LoVo (cell line): ENCODE data around the gene VAMP2.
"Not testable (repeated sequence)": the region's sequence is repeated elsewhere in the genome, so short reads cannot be mapped to it uniquely, and the experiment has no call there.

Experiments
- DNase-seq: peaks from one replicate; pipeline ENCODE4 v3.0.0-alpha.2; 2016; ENCODE audit warnings: low spot score

VAMP2 gene

DNA sequence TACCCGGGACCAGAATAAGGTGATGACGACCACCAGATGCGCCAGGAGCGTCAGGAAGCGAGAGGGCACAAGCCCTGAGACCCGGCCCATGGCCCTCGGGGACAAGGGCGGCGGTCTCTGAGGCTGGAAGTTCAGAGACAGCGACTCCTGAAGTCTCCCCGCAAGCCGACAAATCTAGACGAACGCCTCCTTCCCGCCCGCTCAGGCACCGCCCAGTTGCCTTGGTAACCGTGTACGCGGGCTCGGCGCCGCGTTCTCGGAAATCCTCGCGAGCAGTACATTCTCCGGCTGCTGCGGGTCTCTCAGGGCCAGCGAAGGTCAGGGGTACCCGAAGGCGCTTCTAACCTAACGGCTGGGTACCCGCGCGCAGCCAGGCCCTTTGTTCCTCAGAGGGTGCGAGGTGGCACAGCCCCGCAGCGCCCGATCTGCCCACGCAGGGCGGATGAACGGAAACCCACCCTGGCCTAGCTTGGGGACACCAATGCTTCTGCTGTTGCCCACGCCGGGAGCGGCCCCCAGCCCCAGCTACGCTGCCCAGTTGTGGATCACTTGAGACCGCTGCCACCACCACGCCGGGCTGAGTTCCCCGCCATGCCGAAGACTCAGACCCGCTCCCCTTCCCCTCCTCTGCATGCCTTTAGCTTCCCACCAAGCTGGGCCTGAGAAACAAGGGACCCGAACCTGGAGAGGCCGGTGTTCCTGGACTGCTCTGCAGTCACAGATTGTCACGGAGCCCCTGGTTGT lies 13.6 kb upstream of the VAMP2 start, which contains the start of gene TMEM107:
Gene TMEM107 (minus strand): TSS at position 184 of the 744 bp plus-strand sequence. CDS start 94 bp downstream, at position 90.
- DNase-seq: peak; percentile 90

DNA sequence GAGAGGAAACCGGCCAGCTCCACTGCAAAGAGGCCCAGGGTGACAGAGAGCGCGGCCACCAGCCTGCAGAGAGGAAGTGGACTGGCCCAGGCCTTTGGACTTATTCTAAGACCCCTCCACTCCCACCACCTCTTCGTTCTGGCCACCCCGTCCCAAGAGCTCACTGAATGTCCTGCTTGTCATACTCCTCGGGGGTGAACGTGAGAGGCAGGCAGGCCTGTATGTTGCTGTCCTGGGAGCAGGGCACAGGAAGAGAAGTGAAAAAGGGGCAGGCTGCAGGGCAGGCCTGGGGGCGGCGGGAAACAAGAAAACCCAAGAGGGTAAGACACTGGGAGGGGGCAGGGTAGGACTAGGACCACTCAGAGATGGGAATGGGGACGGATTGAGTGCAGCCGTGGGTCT lies 13.0 kb upstream of the VAMP2 start:
- DNase-seq: no peak

DNA sequence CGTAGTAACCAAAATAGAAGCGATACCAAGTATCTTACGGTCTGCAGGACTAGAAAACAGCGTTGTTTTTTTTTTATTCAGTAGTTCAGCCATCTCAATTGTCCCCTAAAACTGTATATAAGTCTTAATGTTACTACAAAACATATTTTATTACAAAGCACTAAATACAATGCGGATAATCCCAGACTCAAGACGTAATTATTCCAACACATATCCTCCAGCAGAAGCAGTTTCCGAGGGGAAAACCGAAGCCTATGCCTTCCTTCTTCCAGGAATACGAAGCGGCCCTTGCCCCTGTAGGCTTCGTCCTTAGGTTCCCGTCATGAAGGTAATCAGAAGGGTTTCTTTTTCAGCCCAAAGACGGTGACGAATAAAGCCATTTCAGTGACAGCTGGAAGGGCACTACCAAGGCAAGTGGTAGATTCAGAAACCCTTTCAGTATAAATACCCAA lies 11.1 kb upstream of the VAMP2 start:
- no peak for DNase-seq

DNA sequence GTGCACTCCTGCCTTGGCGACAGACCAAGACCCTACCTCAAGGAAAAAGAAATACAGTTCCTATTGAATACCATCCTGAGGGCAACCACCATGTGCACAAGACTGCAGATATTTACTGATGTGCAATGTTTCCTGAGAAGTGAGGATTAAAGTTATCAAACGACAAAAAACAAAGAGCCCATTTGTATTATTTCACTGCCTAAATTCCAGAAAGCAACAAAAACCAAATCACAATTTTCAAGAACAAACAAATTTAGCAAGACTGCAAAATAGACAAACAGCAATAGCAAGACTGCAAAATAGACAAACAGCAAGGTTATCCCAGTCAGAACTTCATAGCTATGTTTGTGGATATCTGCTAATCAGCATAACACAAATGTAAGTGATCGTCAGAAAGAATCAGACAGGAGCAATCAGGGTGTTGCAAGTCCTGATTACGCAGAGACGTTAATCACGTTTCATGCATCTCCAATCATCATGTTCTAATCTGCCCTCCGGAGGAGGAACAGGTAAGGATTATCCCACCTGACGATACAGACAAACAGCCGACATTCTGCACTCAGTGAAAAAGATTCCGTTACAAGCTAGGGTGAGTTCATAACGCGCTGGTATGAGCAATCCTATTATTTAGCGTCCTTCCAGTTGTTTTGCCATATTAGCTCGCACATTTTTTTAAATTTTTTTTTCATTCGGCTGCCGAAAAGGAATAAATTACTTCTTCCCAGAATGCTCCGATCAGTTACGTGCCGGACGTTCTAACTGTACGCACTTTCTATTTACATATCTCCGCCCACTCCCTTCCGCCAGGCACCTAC lies 10.5 kb upstream of the VAMP2 start:
- peak; percentile 91 for DNase-seq

DNA sequence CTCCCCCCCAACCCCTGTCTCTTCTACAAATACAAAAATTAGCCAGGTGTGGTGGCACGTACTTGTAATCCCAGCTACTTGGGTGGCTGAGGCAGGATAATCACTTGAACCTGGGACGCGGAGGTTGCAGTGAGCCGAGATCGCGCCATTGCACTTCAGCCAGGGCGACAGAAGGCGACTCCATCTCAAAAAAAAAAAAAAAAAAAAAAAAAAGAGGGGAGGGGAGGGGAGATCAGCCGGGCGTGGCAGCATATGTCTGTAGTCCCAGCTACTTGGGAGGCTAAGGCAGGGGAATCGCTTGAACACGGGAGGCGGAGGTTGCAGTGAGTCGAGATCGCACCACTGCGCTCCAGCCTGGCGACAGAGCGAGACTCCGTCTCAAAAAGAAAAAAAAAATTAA lies 7.4 kb upstream of the VAMP2 start:
- not testable (repeated sequence) for DNase-seq

DNA sequence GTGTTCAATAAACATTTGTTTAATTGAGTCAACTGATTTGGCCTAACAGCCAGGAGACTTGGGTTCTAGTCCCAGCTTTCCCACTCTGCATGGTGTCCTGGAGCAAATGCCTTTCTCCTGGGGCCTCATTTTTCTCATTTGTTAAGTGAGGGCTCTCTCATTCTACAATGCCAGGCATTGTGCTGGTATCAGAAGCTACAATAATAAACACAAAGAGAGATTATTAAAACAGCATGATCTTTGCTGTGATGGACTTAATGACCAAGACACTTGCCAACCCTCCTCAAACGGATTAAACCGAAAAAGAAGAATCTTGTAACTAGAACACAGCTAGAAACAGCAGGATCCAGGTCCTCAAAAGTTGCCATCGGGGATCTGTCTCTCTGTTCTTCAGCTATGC lies 4.8 kb upstream of the VAMP2 start:
- no peak for DNase-seq

DNA sequence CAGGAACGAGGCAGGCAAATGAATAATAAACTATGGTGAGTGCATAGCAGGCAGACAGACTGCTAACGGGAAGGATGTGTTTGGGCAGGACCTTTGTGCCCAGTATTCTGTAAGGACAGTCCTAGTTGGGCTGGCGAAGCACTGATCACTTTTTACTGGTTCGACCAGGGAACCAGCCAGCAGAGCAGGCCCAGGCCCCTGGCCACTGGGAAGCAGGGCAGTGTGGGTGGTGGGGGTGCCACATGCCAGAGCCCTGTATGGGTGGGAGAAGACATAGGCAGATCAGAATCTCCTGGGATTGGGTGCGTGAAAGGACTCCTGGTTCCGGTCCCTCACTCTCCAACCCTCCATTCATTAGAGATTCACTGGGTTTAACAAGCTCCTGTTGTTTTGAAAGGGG lies 4.0 kb upstream of the VAMP2 start:
- DNase-seq: no peak

DNA sequence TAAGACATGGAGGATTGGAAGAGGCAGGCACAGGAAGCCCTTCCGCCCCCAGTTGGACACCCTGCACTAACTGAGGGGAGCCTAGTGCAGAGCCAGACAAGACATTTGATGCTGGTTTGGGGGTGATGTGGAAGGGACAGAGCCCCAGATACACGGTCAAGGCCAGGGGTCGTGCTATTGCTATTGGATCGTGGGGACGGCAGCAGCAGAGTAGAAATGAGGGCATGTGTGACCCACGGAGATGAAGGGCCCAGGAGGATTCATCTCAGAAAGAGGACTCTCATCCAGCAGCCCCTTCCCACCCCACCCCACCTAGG lies 2.0 kb upstream of the VAMP2 start:
- DNase-seq: no peak

DNA sequence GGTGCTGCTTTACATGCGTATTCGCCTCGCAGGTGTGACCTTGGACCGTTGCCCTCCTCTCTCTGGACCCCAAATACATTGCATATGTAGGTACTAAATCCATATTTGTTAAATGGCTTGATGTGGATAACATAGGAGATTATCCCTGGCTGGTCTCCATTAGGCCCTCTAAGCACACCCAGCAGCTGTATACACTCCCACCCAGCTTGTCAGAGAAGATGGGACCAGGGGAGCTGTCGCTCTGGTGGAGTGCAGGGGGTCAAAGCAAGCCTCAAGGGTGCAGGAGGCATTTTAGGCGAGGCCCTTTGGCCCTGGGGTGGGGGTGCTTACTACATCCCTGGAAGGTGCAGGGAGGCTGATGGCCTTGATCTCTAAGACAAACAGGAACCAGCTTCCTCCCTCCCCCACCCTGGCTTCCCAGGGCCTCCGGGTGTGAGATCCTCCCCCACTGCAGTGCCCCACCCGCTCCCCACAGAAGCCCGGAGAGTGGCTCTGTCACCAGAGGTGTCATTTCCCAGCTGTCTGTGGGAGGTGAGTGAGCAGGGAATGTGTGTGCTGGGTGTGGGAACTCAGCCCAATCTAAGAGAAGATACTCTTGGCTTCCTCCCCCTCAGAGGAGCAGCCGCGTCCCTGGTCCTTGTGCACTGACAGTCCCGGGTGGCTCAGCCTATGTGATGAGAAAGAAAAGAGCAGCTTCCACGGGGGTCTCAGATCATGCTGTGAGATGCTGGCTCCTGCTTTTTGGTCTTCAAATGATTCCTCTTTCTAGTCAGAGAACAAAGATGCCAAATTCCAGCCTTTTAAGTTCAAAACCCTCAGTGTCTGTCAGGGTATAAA lies 1.4 kb upstream of the VAMP2 start:
- no peak for DNase-seq

DNA sequence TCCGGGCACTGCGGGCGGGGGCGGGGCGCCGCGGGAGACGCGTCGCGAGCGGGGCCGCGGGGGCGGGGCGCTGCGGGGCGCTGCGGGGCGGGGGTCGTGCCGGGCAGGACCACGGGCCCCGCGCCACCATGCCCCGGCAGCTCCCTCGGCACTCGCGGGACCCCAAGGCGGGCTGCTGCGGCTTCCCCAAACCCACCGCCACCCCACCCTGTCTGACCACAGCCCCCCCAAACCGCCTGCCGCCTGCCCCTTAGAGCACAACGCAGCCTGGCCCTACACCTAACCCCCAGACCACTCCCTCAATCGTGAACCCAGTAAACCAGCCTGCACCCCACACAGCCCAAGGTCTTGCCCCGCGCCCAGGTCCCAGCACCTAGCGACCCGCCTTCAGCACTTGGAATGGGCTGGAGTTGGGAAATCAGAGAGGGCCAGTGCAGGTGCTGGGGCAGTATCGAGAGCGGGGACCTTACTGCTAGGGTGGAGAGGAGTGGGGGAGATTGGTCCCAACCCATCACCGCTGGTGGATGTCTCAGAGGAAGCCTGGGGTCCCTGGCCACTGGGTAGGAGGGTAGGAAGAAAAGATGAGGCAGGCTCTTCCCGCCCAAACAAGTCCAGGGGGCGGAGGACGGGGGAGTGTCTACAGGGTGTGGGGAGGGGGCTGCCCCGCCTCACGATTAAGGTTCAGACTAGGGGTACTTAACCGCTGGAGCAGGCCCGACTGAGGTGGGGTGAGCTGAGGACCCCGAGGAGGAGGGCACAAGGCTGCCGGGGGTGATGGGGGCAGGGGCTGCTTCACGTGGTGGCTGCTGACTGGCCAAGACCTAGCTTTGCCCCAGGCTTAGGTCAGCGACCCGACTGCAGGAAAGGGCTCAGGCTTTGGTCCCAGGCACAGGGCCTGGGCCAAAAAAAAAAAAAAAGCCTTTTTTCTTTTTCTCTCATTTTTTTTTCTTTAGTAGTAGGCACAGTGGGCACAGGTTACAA lies 539 bp upstream of the VAMP2 start:
- DNase-seq: no peak

DNA sequence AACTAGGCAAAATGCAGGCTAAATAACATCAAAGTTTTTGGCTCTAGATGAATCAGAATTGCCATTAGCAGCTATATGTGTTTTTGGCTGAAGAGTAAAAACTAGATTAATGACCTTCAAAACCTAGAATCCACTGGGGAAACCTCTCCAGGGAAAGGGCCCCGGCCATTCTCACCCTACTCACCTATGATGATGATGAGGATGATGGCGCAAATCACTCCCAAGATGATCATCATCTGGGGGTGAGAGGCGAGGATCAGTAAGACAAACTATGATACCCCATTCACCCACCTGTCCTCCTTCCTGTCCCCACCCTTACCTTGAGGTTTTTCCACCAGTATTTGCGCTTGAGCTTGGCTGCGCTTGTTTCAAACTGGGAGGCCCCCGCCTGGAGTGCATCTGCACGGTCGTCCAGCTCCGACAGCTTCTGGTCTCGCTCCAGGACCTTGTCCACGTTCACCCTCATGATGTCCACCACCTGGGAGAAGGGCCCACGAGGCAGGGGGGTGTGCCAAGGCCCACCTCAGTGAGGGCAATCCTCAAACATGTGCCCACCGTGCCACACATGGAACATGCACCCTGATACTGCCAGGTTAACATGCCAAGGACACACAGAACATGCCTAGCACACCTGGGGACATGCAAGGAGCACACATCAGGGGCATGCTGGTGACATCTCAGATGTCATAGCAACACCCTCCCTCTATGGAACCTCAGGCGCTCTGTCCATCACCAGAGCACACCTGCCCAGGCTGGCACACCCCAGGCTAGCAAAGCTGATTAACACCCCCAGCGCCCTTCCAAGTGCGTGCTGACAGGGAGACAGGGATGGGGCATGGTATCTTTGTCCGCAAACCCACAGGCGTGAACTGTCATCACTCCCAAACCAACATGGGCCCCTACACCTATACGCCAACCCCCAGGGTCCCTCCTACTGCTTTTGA lies 1.2 kb downstream of the VAMP2 start:
- DNase-seq: no peak

DNA sequence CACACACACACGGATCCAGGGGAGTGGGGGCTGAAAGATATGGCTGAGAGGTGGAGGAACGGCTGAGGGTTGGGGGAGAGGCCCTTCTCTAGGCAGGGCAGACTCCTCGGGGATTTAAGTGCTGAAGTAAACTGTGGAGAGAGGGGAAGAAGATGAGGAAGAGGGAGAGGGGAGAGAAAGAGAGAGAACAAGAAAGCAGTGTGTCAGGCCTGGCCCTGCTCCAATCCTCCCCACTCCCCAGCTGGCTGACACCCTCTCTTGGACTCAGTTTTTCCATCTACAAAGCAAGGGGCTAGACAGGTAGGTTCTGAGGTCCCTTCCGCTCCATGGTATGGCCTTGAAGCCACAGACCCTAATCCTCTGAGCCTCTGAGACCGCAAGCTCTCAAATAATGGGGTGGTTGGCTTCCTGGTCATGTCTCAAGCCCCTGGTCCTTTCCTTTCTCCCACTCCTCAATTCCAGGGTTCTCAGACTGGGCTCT lies 2.0 kb downstream of the VAMP2 start:
- no peak for DNase-seq

DNA sequence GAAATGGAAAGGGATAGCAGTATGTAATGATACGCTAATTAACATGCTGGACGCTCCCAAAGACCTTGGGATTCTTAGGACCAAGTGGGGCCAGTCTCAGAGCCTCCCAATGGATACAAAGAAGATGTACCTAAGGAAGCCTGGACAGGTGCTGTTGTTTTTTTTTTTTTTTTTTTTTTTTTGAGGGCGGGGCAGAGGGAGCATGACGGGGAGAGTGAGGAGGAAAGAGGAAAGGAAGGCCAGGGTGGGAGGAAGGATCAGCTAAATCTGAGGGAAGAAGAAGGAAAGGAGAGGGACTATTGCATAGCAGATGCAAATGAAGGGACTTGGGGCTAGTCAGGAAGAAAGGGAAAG lies 2.5 kb downstream of the VAMP2 start:
- DNase-seq: no peak

DNA sequence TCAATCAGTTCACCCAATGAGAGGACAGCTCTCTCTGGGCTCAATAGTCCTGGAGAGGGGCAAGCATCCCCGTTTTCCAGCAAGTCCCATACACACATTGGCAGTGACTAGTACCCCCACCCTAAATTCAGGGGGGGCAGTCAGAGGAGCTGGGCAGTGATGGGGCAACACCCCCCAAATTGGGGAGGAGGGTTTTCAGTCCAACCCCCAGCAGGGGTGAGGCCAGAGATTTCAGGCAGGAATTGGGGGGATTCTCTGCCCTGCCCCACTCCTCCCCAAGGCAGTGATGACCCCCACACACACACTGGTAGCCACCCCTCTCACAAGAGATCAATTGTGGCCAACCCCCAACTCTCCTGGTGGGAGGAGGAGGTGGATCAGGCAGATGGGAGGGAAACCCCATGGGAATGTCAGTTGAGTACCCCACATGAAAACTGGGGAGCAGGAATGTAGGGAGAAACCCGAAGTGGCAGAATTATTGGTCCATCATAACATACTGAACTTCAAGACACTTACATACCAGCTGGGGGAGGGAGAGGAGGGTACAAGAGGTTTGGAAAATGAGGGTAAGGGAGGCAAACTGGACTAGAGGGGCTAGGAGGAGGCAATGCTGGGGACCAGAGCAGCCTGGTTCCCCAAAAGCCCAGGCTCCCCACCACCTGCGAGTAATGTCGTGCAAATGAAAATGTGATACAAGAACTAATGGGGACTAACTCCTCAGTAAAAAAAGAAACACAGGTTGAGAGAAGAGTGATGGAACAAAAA lies 3.1 kb downstream of the VAMP2 start:
- no peak for DNase-seq

DNA sequence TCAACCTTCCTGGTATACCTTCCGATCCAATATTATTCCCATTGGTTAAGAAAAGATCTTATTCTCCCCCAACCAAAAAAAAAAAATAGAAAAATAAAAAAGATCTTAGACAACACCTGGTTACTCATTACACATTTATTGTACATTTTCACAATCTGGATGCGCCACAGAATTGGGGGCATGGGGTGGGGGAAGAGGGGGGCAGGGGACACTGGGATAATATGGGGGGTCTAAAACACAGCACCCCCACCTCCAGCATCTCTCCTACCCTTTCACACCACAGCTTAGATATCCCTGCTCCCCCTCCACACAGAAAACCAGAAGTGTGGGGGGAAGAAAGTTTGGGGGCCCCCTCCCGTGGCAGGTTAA lies 3.7 kb downstream of the VAMP2 start:
- DNase-seq: no peak

DNA sequence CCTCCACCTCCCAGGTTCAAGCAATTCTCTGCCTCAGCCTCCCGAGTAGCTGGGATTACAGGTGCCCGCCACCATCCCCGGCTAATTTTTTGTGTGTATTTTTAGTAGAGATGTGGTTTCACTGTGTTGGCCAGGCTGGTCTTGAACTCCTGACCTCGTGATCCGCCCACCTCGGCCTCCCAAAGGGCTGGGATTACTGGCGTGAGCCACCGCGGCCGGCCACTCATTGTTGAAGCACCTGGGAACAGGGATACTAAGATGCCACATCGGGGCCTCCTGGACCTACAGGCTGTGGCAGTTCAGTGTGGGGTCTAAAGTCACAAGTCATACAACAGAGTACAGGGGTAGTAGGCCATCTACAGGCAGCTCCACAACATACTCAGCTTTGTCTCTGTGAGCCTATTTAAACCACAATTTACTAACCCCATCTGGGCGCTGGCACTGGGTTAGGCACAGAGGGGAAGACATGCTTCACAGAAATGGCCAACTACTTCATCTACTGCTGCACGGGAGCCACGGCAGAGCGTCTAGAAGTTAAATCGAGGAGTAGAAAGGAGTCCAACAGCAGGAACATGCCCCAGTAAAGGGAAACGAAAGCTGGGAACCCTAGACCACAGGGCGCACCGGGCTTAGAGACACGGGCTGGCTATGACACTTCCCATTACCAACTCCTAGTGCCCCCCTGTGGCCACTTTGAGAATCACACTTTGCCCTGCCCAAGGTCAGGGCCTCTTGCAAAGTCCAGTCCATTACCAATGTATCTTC lies 4.3 kb downstream of the VAMP2 start:
- DNase-seq: peak; percentile 77

DNA sequence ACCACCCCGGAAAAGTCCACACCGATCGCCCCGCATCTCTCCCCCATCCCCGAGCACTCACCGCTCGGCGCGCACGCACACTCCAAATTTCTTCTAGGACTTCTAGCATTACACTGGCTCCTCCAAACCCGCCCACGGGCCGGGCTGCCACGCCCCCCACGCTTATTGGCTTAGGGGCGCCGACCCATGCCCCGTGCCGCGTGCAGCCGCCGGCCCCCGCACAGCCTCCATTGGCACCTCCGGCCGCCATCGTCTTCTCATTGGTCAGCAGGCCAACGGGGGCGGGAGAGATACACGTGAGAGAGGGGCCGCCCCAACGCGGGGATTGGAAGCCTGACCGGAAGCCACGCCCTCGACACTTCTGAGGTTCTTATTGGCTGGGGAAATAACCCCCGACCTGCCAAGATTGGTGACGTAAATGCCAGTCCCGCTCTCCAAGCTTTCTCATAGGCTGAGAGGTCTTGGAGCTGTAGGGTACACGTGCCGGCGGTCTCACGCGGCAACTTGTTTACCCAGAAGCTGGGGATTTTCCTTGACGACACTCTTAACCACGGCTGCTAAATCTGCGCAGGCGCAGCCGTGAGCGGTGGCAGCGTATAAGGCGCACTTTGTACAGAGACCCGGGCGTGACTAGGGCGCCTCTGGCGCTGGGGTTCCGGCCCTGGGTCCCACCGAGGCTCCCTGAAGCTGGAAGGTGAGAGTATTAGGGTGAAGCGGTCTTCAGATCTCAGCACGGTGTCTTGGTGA lies 6.3 kb downstream of the VAMP2 start:
- DNase-seq: peak; percentile 99

DNA sequence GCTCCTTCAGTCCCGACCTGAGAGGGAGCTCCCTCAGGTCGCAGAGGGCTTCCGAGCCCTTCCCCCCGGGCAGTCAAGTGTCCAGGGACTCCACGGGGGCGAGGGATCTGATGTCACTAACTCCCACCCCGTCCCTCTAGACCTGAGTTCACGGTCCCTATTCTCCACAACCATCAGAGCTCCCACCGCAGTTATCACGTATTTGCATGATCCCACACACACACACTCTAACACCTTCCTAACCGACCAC lies 6.8 kb downstream of the VAMP2 start:
- DNase-seq: no peak
